Esophagus muscularis mucosa (tissue), 4 donors: ENCODE data around the gene B4GALT7. TPM values are rescaled to one million over a fixed set of nuclear protein-coding genes. Genes with fewer than 3 reads are reported as not detected.

Source experiments
- DNase-seq: peaks from one replicate; pipeline ENCODE4 v3.0.0-alpha.2; 2017; ENCODE audit errors: extremely low spot score
- H3K27ac ChIP-seq, 4 donors: fragments of 200-600 bp; sonication (generic); replicated peaks in 1 of 4; 1 replicate in 3 of 4; 2 replicates in 1 of 4; pipeline ENCODE4 v1.5.1; 2016 to 2019; ENCODE audit warnings: mild to moderate bottlenecking in 1 of 4
- H3K27me3 ChIP-seq, 4 donors: fragments of 200-600 bp; sonication (generic); one replicate each; pipeline versions ENCODE4 v1.5.1 to v1.6.0; 2016 to 2019
- H3K36me3 ChIP-seq, 4 donors: fragments of 200-600 bp; sonication (generic); one replicate each; pipeline ENCODE4 v1.5.1; 2016 to 2019
- H3K4me1 ChIP-seq, 4 donors: fragments of 200-600 bp; sonication (generic); one replicate each; pipeline ENCODE4 v1.5.1; 2016 to 2019
- H3K4me3 ChIP-seq, 4 donors: fragments of 200-600 bp; sonication (generic); 1 replicate in 2 of 4; 2 replicates in 2 of 4; pipeline ENCODE4 v1.5.1; 2016 to 2019; ENCODE audit warnings: mild to moderate bottlenecking in 4 of 4, moderate library complexity in 1 of 4
- H3K9me3 ChIP-seq, 4 donors: fragments of 200-600 bp; sonication (generic); 1 replicate in 3 of 4; 2 replicates in 1 of 4; pipeline ENCODE4 v1.5.1; 2016 to 2019
- CTCF ChIP-seq, 3 experiments: fragments of 200-600 bp in 2 of 3; fragments of 450-650 bp in 1 of 3; sonication (generic) in 2 of 3; IDR thresholded peaks; one replicate each; pipeline ENCODE4 v1.5.1; 2017 to 2019; ENCODE audit warnings: antibody characterized with exemption in 3 of 3, mild to moderate bottlenecking in 2 of 3, moderate library complexity in 1 of 3
- EP300 ChIP-seq: sonication (generic); formaldehyde crosslinking; IDR thresholded peaks from one replicate; pipeline ENCODE4 v1.6.1; 2017; ENCODE audit warnings: antibody characterized with exemption
- POLR2A ChIP-seq: fragments of 450-650 bp; IDR thresholded peaks from one replicate; pipeline ENCODE4 v1.6.1; 2017; ENCODE audit warnings: antibody characterized with exemption, moderate library complexity, mild to moderate bottlenecking, low read depth
- POLR2AphosphoS5 ChIP-seq, 2 donors: sonication (generic); formaldehyde crosslinking; IDR thresholded peaks; one replicate each; pipeline ENCODE4 v1.6.1; 2017; ENCODE audit warnings: antibody characterized with exemption in 2 of 2
- WGBS: methylation state at CpG from one replicate; pipeline ENCODE4 v1.1.5; 2018; 5-methylcytosine and 5-hydroxymethylcytosine counted together
- intact Hi-C: fragments of 100-400 bp; cut with DNase I; formaldehyde crosslinking; loops from one replicate; pipeline ENCODE4 v1.15.1; 2023
- total RNA-seq, 4 donors: library from RNA; depleted of rRNA; stranded (reverse); fragments of >200 nt; gene quantifications; one replicate each; pipeline versions ENCODE4 v1.1.0 to v1.2.1, GENCODE V29; 2016

Gene B4GALT7
- total RNA-seq, 4 donors from 2014 or later = 14.3 to 17.9 (median 16.9) TPM

GRCh38 chr5:177606071-177607051 lies 6.4 kb downstream of the B4GALT7 start:
- TF ChIP-seq POLR2AphosphoS5 (IDR thresholded peaks at IDR 0.05) (no peak), EP300 (no peak), CTCF (IDR thresholded peaks at IDR 0.05) (no peak), POLR2A (no peak)
- intact Hi-C loops = loop anchor here (10.0 kb wide), 1 partner anchor 548 kb away; the partner anchor contains the start of gene NHP2
- H3K9me3 ChIP-seq = no peaks in the 10 kb centered on the region
- WGBS = 83% methylated on average over 22 of the region's 22 CpGs
- H3K4me3 ChIP-seq = no peak overlapping the region
- peaks cover 0 to 34% (median 18%) of the 10 kb centered on the region in 4 donors for H3K36me3 ChIP-seq
- DNase-seq = peak; percentile 74
- H3K4me1 ChIP-seq = peaks cover 4 to 26% (median 18%) of the 10 kb centered on the region in 4 donors
- H3K27ac ChIP-seq = no peak overlapping the region
- H3K27me3 ChIP-seq = no peaks in the 10 kb centered on the region

GRCh38 chr5:177607115-177607451 lies 7.2 kb downstream of the B4GALT7 start:
- Histone ChIP-seq H3K27me3 (no peaks in the 10 kb centered on the region), H3K4me1 (peaks cover 4 to 19% (median 14%) of the 10 kb centered on the region in 4 donors), H3K4me3 (no peak overlapping the region), H3K27ac (no peak overlapping the region), H3K36me3 (peaks cover 0 to 39% (median 20%) of the 10 kb centered on the region in 4 donors), H3K9me3 (no peaks in the 10 kb centered on the region)
- TF ChIP-seq POLR2A (no peak), EP300 (no peak), CTCF (IDR thresholded peaks at IDR 0.05) (no peak), POLR2AphosphoS5 (IDR thresholded peaks at IDR 0.05) (no peak)
- WGBS = no CpG with 5 or more reads among the region's 11 CpGs
- no peak for DNase-seq
- intact Hi-C loops = loop anchor here (10.0 kb wide), 1 partner anchor 548 kb away; the partner anchor contains the start of gene NHP2

GRCh38 chr5:177607452-177608192 lies 7.7 kb downstream of the B4GALT7 start:
- H3K4me1 ChIP-seq = peaks cover 4 to 15% (median 12%) of the 10 kb centered on the region in 4 donors
- peak; percentile 91 for DNase-seq
- H3K4me3 ChIP-seq = no peak overlapping the region
- H3K36me3 ChIP-seq = peaks cover 0 to 42% (median 21%) of the 10 kb centered on the region in 4 donors
- TF ChIP-seq EP300 (no peak), POLR2AphosphoS5 (IDR thresholded peaks at IDR 0.05) (peak; percentile 21 to 23), CTCF (IDR thresholded peaks at IDR 0.05) (peak; percentile 74 to 95 (median 82)), POLR2A (no peak)
- intact Hi-C loops = loop anchor here (10.0 kb wide), 1 partner anchor 547 kb away; the partner anchor contains the start of gene NHP2
- no peaks in the 10 kb centered on the region for H3K9me3 ChIP-seq
- no peak overlapping the region for H3K27ac ChIP-seq
- WGBS = 45% methylated on average over 6 of the region's 15 CpGs
- no peaks in the 10 kb centered on the region for H3K27me3 ChIP-seq

DNA sequence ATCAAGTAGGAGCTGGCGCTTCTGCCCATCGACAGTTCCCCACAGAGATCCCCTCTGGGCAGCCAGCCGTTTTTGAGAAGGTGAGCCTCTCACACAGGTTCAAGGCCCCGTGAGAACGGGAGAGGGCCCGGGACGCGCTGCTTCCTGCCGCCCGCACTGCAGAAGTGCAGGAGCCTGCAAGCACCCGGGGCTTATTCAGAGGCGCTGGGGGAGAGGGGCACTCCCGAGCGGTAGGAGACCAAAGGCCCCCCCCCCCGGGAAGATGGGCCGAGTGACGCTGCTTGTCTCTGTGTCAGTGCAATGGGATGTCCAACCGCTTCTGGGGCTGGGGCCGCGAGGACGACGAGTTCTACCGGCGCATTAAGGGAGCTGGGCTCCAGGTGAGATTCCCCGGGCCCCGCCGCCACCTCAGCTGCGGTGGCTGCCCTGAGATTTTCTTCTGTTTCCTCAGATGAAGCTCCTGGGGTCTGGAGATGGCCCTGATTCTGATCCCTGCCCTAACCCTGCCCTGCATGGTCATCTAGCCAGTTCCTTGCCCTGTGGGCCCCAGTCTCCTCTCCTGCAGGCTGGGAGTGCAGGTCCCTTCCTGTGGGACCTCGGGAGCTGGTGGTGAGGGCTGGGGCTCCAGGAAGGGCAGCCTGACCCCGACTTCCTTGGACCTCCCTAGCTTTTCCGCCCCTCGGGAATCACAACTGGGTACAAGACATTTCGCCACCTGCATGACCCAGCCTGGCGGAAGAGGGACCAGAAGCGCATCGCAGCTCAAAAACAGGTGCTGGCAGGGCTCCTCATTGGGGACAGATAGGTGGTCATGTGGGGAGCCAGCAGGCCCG lies 8.5 kb downstream of the B4GALT7 start:
- TF ChIP-seq CTCF (IDR thresholded peaks at IDR 0.05) = no peak
- 91% methylated on average over 33 of the region's 37 CpGs for WGBS
- Histone ChIP-seq H3K36me3 (peaks cover 0 to 42% (median 21%) of the 10 kb centered on the region in 4 donors), H3K27me3 (no peaks in the 10 kb centered on the region), H3K27ac (no peak overlapping the region), H3K4me1 (peaks cover 4 to 15% (median 12%) of the 10 kb centered on the region in 4 donors), H3K9me3 (no peaks in the 10 kb centered on the region), H3K4me3 (no peak overlapping the region)
- peak; percentile 90 for DNase-seq
- intact Hi-C loops = loop anchor here (10.0 kb wide), 1 partner anchor 546 kb away; the partner anchor contains the start of gene NHP2
